ENCODE measurements around the gene VEGFC. TPM values are rescaled to one million over a fixed set of nuclear protein-coding genes. Genes with fewer than 3 reads are reported as not detected.

VEGFC gene
- total RNA-seq, 4 donors from 2014 or later, result 34.4 to 58.7 (median 43.0) TPM

- Histone ChIP-seq H3K27ac (no peak overlapping the region), H3K27me3 (no peaks in the 10 kb centered on the region), H3K4me1 (peaks cover 35 to 45% of the 10 kb centered on the region in 2 donors), H3K4me3 (replicated peaks in 1 of 3) (no peak overlapping the region), H3K9me3 (no peaks in the 10 kb centered on the region), H3K36me3 (no peaks in the 10 kb centered on the region)
- no peak for TF ChIP-seq CTCF (IDR thresholded peaks at IDR 0.05)
- TF ChIP-seq POLR2A (IDR thresholded peaks at IDR 0.05), result no peak
- DNase-seq, result no peak
- intact Hi-C loops (cut with DNase I), result no loop called here
- 77 to 88% methylated on average over 4 of the region's 4 CpGs for WGBS, 2 donors
Observed at GRCh38 chr4:176779421-176779820, 13.3 kb downstream of the VEGFC start.

DNA sequence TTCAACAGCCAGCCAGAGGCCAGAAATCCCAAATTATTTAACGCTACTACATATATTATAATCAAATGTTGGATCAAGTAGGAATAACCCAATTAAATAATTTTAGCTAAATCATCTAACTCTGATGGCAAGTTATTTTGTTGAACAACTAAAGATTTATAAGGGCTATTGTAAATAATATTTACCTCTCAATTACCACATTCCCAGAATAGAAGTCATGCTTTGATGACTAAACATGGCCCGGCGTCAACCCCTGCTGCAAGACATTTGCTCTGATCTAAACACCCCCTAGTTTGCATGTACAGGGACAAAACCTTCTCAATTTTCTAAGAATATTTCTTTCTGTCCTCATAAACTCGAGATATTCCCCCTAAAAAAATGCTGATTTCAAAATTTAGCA lies 14.2 kb downstream of the VEGFC start:
- Histone ChIP-seq H3K9me3 (no peaks in the 10 kb centered on the region), H3K36me3 (no peaks in the 10 kb centered on the region), H3K4me3 (replicated peaks in 1 of 3) (no peak overlapping the region), H3K27ac (no peak overlapping the region), H3K4me1 (peaks cover 33 to 41% of the 10 kb centered on the region in 2 donors), H3K27me3 (no peaks in the 10 kb centered on the region)
- no peak for TF ChIP-seq CTCF (IDR thresholded peaks at IDR 0.05)
- no peak for TF ChIP-seq POLR2A (IDR thresholded peaks at IDR 0.05)
- intact Hi-C loops (cut with DNase I), result no loop called here
- DNase-seq, result no peak
- WGBS, 2 donors, result 87 to 92% methylated on average over 4 of the region's 4 CpGs

DNA sequence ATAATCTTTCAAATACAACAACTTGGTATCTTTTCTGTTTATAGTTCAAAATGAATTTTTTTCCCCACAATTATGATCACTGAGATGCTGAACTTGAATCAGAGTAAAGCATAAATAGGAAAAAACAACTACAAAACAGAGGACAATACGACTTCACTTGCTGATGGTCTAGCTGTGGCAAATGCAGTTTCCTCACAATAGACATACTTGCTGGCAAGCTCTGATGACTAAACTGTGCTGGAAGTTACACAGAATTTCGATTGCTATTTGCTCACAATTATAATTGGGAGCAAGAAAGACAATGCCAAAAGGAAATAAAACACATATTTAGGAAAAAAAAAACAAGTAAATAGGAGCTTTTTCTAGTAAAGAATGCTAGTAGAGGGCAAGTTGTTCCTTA lies 14.7 kb downstream of the VEGFC start:
- no peak for DNase-seq
- Histone ChIP-seq H3K27ac (no peak overlapping the region), H3K36me3 (no peaks in the 10 kb centered on the region), H3K4me1 (peaks cover 28 to 40% of the 10 kb centered on the region in 2 donors), H3K9me3 (no peaks in the 10 kb centered on the region), H3K4me3 (replicated peaks in 1 of 3) (no peak overlapping the region), H3K27me3 (no peaks in the 10 kb centered on the region)
- 22 to 41% methylated on average over 2 of the region's 2 CpGs for WGBS, 2 donors
- intact Hi-C loops (cut with DNase I), result no loop called here
- TF ChIP-seq POLR2A (IDR thresholded peaks at IDR 0.05) (no peak), CTCF (IDR thresholded peaks at IDR 0.05) (no peak)

DNA sequence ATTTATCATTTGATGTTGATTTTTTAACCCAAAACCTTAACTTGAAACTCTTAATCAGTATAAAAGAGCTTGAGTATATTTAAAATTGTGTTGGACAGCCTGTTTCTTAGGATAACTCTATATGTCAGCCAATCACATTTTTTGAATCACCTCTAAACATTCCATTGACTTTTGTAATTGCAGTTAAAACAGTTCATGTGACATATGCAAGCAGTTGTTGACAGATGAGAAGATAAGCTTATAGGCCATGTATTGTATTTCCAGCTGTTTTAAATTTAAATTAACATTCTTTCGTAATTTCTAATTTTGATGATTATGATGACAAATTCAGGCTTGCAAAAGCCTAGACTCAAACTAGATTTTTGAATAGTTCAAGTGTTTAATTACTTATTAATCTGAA lies 17.4 kb downstream of the VEGFC start:
- Histone ChIP-seq H3K4me1 (peaks cover 9 to 16% of the 10 kb centered on the region in 2 donors), H3K36me3 (no peaks in the 10 kb centered on the region), H3K27me3 (no peaks in the 10 kb centered on the region), H3K4me3 (replicated peaks in 1 of 3) (no peak overlapping the region), H3K27ac (no peak overlapping the region), H3K9me3 (no peaks in the 10 kb centered on the region)
- DNase-seq, result no peak
- 93 to 98% methylated on average over 1 of the region's 1 CpG for WGBS, 2 donors
- intact Hi-C loops (cut with DNase I), result no loop called here
- TF ChIP-seq CTCF (IDR thresholded peaks at IDR 0.05) (no peak), POLR2A (IDR thresholded peaks at IDR 0.05) (no peak)

DNA sequence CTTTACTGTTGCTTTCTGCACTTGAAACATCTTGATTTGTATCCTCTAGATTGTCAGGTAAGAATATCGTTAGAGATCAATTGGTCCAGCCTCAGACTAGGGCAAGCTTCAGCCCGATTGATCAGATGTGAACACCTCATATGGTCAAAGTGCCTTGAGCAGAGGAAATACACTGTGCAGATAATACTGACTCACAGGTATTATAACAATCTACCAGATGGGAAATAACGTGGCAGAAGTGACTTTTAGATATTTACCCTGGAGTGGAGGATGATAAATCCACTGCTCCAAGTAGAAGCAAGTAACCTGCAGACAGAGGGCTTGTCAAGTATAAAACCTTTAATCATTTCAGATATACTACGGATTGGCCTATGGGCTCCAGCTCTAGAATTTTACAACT lies 17.9 kb downstream of the VEGFC start:
- TF ChIP-seq CTCF (IDR thresholded peaks at IDR 0.05), result no peak
- no peak for TF ChIP-seq POLR2A (IDR thresholded peaks at IDR 0.05)
- H3K4me3 ChIP-seq (replicated peaks in 1 of 3), result no peak overlapping the region
- intact Hi-C loops (cut with DNase I), result no loop called here
- H3K27me3 ChIP-seq, result no peaks in the 10 kb centered on the region
- no peaks in the 10 kb centered on the region for H3K9me3 ChIP-seq
- 61 to 77% methylated on average over 4 of the region's 4 CpGs for WGBS, 2 donors
- no peak for DNase-seq
- H3K4me1 ChIP-seq, result peaks cover 8 to 11% of the 10 kb centered on the region in 2 donors
- H3K27ac ChIP-seq, result no peak overlapping the region
- H3K36me3 ChIP-seq, result no peaks in the 10 kb centered on the region
